HG03196 (cell line): ENCODE results near the gene ANKRD31.

Experiments
- ATAC-seq: cut with Tn5 transposase; IDR thresholded peaks from one replicate; pipeline ENCODE4 v1.9.1; 2021; ENCODE audit not compliant: unreplicated experiment

Gene ANKRD31

GRCh38 chr5:75067434-75067833 is 169.2 kb downstream of the ANKRD31 start:
- ATAC-seq: no peak

DNA sequence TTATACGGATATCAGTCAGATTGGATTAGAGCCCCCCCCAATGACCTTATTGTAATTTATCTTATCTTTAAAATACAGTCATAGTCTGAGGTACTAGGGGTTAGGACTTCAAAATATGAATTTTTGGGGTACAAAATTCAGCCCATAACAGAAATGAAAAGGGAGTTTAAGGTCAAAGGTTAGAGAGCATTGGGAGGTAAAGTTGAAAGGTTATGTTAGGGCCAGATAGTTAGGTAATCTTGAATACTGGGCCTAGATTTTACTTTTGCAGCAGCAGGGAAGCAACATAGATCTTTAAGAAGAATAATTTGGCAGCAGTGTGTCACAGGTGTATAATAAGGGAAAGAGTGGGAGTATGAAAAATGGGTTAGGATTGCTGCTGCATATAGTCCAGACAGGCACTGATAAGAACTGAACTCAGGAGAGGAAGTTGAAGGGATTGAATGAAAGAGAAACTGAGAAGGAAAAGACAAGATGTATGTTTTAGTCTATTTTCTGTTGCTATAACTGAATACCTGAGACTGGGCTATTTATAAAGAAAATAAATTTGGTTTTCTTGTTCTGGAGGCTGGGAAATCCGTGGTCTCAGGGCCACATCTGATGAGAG is 173.7 kb downstream of the ANKRD31 start:
- no peak for ATAC-seq

DNA sequence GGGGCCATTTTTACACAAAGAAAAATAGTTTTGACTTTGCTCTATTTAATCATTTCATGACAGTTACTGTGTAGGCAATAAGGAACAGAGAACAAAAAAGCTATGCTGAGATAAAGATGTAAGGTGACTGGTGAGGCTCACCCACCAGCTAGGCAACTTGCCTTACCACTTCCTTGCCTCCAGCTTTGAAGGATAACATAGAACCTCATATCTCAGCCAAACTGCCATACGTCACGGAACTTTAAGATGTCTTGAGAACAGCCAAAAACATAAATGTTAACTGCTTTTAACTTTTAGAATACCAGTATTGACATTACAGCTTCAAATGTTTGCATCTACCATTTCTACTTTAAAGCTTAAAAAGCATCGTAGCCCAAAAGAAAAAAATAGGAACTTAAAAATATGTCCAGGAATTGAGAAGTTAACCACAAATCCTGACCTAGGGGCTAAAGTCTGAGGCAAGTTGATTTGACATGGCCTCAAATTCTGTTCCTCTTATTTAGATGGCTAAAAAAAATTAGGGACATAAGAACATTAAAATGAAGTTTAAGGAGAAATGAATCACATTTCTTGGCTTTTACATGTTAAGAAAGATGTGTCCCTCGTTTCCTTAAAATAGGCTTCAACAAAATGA is 176.6 kb downstream of the ANKRD31 start:
- no peak for ATAC-seq

DNA sequence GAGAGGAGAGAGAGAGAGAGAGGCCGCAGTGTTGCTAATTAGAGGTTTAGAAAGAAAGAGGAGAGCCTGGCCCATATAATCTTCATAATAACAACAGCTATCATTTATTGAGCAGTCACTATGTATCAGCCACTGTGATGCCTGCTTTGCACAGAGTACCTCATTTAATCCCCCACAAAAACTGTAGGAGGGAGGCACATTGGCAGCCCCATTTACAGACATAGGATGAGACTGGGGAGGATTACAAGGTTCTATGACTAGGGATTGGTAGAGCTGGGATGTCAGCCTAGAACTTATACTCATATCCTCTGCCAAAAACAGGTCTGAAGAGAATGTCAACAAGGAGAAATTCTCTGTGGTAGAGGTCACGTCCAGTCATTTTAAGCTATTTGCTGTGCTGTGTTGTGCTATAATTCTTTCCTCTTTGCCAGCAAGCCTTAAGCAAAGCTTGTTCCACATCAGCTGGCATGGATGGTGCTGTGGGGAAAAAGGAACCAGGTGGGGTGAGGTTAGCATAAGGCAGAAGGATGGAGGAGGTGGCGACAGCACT is 177.6 kb downstream of the ANKRD31 start:
- ATAC-seq: no peak

GRCh38 chr5:75057561-75057960 is 179.1 kb downstream of the ANKRD31 start:
- ATAC-seq: no peak

GRCh38 chr5:75055727-75056144 is 180.9 kb downstream of the ANKRD31 start:
- no peak for ATAC-seq

GRCh38 chr5:75054134-75054930 is 182.3 kb downstream of the ANKRD31 start:
- no peak for ATAC-seq

GRCh38 chr5:75053304-75054133 is 183.2 kb downstream of the ANKRD31 start:
- no peak for ATAC-seq

- no peak for ATAC-seq
Observed at GRCh38 chr5:75053054-75053303, 183.7 kb downstream of the ANKRD31 start.

DNA sequence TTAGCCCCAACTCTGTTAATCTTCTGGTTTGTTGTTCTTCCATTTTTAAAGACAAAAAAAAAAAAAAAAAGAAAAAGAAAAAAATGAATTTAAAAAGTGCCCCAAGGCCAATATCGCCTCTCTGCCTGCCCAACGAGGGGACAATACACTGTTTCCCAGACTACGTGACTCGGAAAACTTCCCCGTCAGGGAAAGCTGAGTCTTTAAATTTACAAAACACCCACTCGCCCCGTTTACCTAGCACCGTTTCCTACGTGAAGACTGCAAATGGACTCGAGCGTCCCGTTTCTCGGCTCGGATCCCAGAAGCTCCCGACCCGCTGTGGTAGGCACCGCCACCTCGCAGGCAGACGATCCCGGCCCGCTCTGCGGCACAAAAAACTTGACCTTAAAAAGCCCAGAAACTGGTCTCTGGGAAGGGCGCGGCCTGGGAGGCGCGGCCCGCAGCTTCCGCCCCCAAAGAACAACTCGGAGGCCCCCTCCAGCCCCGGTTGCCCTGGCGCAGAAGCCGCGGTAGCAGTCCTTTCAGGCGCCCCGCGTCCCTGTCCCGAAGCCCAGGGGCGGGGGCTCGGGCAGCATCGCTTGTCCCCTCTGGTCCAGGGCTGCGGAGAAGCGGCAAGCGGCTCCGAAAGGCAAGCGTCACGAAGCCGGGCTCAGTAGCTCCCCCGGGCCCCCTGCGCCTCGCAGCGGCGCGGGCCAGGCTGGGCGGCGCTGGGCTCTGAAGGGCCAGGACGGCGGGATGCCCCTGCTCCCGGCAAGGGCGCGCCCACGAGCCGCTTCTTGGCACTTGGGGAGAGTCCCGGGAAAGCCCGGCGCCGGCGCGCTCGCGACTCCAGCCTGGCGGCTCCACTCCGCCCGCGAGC is 184.3 kb downstream of the ANKRD31 start, which contains the start of gene GCNT4:
GCNT4 (minus strand) TSS at position 367 of the 862 bp plus-strand sequence. CDS start 22,521 bp downstream, outside the sequence.
- no peak for ATAC-seq

GRCh38 chr5:75051217-75051751 is 185.4 kb downstream of the ANKRD31 start:
- ATAC-seq: no peak

DNA sequence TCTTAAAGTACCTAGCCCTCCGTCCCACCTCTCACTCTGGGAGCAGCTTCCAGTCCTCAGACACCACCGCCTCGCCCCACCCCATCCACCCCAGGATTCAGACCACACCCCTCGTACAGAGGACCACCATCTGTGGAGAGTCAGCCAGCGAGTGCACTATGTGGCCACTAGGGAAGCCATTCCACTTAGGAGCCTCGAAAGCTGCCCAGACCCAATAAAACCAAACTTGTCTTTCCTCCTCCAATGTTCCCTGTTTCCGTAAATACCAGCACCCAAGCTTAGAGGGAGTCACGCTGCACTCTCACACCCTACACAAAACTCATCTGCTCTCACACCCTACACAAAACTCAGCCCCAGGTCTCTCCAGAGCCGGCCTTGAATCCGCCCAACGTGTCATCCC is 186.3 kb downstream of the ANKRD31 start:
- ATAC-seq: no peak

GRCh38 chr5:75049456-75050351 is 187.0 kb downstream of the ANKRD31 start:
- ATAC-seq: no peak

DNA sequence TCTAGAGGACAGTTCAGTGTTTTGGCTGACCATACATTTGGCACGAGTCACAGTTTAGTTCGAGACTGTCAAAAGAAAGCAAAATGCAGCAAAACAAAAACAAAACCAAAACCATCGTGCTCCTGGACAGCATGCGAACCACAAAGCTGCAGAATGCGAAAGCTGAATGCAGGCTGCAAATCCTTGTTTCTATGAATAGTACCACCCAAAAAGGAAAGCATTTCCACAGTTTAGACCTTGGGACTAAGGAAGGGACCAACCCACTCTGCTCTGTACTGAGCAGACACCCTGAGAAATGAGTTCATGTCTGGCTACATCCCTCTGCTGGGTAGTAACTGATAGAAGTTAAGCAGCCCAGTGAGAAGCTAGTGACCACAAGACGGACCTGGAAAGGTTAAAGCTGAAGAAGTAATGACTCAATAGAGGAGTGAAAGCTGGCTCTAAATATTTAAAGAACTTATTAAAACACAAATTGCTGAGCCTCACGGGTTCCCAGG is 188.2 kb downstream of the ANKRD31 start:
- no peak for ATAC-seq

DNA sequence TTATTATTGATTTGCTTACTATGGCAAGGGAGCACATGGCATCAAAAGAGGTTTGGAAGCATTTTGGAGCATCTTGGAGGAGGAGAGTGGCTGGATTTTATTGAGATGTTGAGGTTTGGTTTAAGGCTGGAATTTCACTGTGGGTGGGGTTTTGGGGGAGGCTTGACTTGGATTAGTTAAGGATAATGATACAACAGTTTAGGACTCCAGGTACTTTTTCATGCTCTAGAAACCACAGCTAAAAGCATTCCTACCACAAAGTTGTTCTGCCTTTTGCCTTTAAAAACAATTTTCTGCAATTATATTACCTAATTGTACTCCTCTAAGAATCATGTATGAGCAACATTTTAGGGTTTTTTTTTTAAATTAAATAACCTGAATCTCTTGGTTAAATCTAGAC is 189.3 kb downstream of the ANKRD31 start:
- no peak for ATAC-seq

DNA sequence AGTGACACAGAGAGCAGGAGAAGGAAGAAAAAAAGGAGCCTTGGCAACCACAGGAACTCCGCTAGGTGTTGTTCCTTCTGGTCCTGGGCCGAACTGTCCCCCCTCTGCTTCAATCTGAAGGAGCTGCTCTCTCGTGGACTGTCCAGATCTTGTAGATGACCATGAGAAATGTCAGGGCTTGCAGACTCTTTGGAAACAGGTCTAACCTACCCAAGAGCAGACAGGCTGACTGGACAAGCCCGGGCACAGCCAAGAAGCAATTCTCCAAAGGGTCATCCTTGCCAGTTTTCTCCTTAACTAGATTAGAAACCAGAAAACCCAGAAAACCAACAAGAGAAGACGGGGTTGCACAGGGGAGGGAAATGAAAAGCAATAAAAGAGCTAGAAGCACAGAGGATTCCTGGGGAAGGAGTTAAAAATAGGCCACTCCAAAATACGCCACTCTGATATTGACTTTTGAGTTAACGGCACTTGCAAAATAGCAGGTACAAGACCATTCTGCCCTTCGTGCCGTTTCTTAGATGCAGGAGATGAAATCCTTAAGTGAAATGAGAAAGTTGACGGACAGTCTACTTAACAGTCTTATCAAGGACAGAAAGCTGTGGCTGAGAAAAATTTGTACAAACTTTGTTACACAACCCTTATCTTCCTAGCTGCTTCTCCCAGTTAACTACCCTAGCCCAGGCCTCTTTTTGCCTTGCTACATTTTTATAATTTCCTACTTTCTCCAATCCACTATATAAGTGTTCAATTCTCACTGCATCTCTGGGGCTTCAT is 190.1 kb downstream of the ANKRD31 start:
- ATAC-seq: no peak

GRCh38 chr5:75045071-75045470 is 191.6 kb downstream of the ANKRD31 start:
- ATAC-seq: no peak

DNA sequence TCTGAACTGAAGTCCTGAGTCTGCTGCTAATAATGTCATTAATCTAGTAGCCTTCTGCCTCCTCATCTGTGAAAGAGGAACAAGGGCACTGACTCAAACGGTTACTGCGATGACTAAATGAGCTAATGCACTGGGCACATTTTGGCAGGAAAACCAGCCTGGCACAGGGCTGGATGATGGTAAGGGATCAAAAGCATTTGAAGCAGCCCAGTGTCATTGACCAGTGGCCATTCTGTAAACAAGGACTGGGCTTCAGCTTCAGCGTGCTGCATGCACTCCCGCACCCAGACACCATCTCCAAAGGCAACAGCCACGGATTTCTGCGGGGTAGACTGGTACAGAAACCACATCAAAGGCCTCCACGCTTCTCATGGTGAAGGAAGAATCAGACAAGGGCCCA is 192.3 kb downstream of the ANKRD31 start:
- ATAC-seq: no peak
